ENCODE measurements around the gene FAM131C. TPM values are rescaled to one million over a fixed set of nuclear protein-coding genes. Genes with fewer than 3 reads are reported as not detected.

The FAM131C gene
- total RNA-seq, 1 donor: under 0.01 TPM

GRCh38 chr1:16119504-16119903 lies 46.1 kb upstream of the FAM131C start:
- H3K4me3 ChIP-seq (ENCODE audit: low read depth, low read length): no peak overlapping the region
- TF ChIP-seq CTCF (IDR thresholded peaks at IDR 0.05; ENCODE audit: insufficient read depth, low read depth, low read length): no peak
- no peak for DNase-seq (ENCODE audit: low read depth)

- no peak for DNase-seq (ENCODE audit: low read depth)
- no peak for TF ChIP-seq CTCF (IDR thresholded peaks at IDR 0.05; ENCODE audit: insufficient read depth, low read depth, low read length)
- H3K4me3 ChIP-seq (ENCODE audit: low read depth, low read length): no peak overlapping the region
Observed at GRCh38 chr1:16118706-16119105, 45.3 kb upstream of the FAM131C start.

GRCh38 chr1:16117936-16118335 lies 44.5 kb upstream of the FAM131C start:
- TF ChIP-seq CTCF (IDR thresholded peaks at IDR 0.05; ENCODE audit: insufficient read depth, low read depth, low read length): no peak
- no peak for DNase-seq (ENCODE audit: low read depth)
- H3K4me3 ChIP-seq (ENCODE audit: low read depth, low read length): no peak overlapping the region

GRCh38 chr1:16117369-16117768 lies 43.9 kb upstream of the FAM131C start:
- H3K4me3 ChIP-seq (ENCODE audit: low read depth, low read length): no peak overlapping the region
- no peak for TF ChIP-seq CTCF (IDR thresholded peaks at IDR 0.05; ENCODE audit: insufficient read depth, low read depth, low read length)
- DNase-seq (ENCODE audit: low read depth): no peak

- no peak for TF ChIP-seq CTCF (IDR thresholded peaks at IDR 0.05; ENCODE audit: insufficient read depth, low read depth, low read length)
- DNase-seq (ENCODE audit: low read depth): no peak
Observed at GRCh38 chr1:16116625-16117024, 43.2 kb upstream of the FAM131C start.

GRCh38 chr1:16116002-16116401 lies 42.6 kb upstream of the FAM131C start:
- no peak for DNase-seq (ENCODE audit: low read depth)
- H3K4me3 ChIP-seq (ENCODE audit: low read depth, low read length): no peak overlapping the region
- no peak for TF ChIP-seq CTCF (IDR thresholded peaks at IDR 0.05; ENCODE audit: insufficient read depth, low read depth, low read length)

More at GRCh38 chr1:16116625-16117024, 43.2 kb upstream of the FAM131C start:
- no peak overlapping the region for H3K4me3 ChIP-seq (ENCODE audit: low read depth, low read length)

GRCh38 chr1:16115468-16115983 lies 42.1 kb upstream of the FAM131C start:
- DNase-seq (ENCODE audit: low read depth): no peak
- no peak for TF ChIP-seq CTCF (IDR thresholded peaks at IDR 0.05; ENCODE audit: insufficient read depth, low read depth, low read length)
- no peak overlapping the region for H3K4me3 ChIP-seq (ENCODE audit: low read depth, low read length)

Measured in fibroblast of villous mesenchyme (primary cell).